ENCODE results near the gene FGD3. TPM values are rescaled to one million over a fixed set of nuclear protein-coding genes. Genes with fewer than 3 reads are reported as not detected.
"Not testable (repeated sequence)": the region's sequence is repeated elsewhere in the genome, so short reads cannot be mapped to it uniquely, and the experiment has no call there.

FGD3 gene
- total RNA-seq, 2 donors from 2014 or later: 49.7 to 61.0 TPM

GRCh38 chr9:92983984-92984589 is 36.8 kb downstream of the FGD3 start:
- Mint-ChIP-seq H3K27ac (peak overlapping the region in 1 of 2 donors; percentile 49), H3K9me3 (peaks cover 13 to 23% of the 10 kb centered on the region in 2 donors), H3K36me3 (peaks cover 54 to 94% of the 10 kb centered on the region in 2 donors)
- no peak for DNase-seq (ENCODE audit: low spot score in 2 of 2)
- no peak for ATAC-seq

- peaks cover 56 to 94% of the 10 kb centered on the region in 2 donors for H3K36me3 Mint-ChIP-seq
- no peak for ATAC-seq
- no peak for DNase-seq (ENCODE audit: low spot score in 2 of 2)
- H3K27ac Mint-ChIP-seq: no peak overlapping the region
- H3K9me3 Mint-ChIP-seq: peaks cover 13 to 23% of the 10 kb centered on the region in 2 donors
These were observed 37.7 kb downstream of the FGD3 start for GRCh38 chr9:92984976-92985375.

- H3K27ac Mint-ChIP-seq: peak overlapping the region; percentile 61 to 98
- ATAC-seq: peak in 1 of 2 donors; percentile 7
- peaks cover 62 to 89% of the 10 kb centered on the region in 2 donors for H3K36me3 Mint-ChIP-seq
- DNase-seq (ENCODE audit: low spot score in 2 of 2): no peak
- peaks cover 13 to 23% of the 10 kb centered on the region in 2 donors for H3K9me3 Mint-ChIP-seq
These were observed 39.1 kb downstream of the FGD3 start for GRCh38 chr9:92986176-92987119.

GRCh38 chr9:92988215-92988768 is 41.0 kb downstream of the FGD3 start:
- H3K9me3 Mint-ChIP-seq: peaks cover 8 to 12% of the 10 kb centered on the region in 2 donors
- ATAC-seq (peak; percentile 63 to 76), DNase-seq (ENCODE audit: low spot score in 2 of 2) (no peak)
- H3K27ac Mint-ChIP-seq: peak overlapping the region; percentile 95 to 98
- H3K36me3 Mint-ChIP-seq: peaks cover 48 to 89% of the 10 kb centered on the region in 2 donors

- ATAC-seq (peak; percentile 49 to 82), DNase-seq (ENCODE audit: low spot score in 2 of 2) (no peak)
- peaks cover 8 to 12% of the 10 kb centered on the region in 2 donors for H3K9me3 Mint-ChIP-seq
- H3K36me3 Mint-ChIP-seq: peaks cover 47 to 90% of the 10 kb centered on the region in 2 donors
- H3K27ac Mint-ChIP-seq: peak overlapping the region; percentile 95 to 98
These were observed 42.2 kb downstream of the FGD3 start for GRCh38 chr9:92989561-92989960.

- H3K27ac Mint-ChIP-seq: peak overlapping the region; percentile 95 to 98
- no peak for ATAC-seq
- DNase-seq (ENCODE audit: low spot score in 2 of 2): no peak
- H3K36me3 Mint-ChIP-seq: peaks cover 50 to 93% of the 10 kb centered on the region in 2 donors
- H3K9me3 Mint-ChIP-seq: peaks cover 8 to 12% of the 10 kb centered on the region in 2 donors
These were observed 43.1 kb downstream of the FGD3 start for GRCh38 chr9:92990461-92990860.

- Mint-ChIP-seq H3K36me3 (peaks cover 51 to 94% of the 10 kb centered on the region in 2 donors), H3K9me3 (peaks cover 9 to 16% of the 10 kb centered on the region in 2 donors)
- no peak for ATAC-seq
These were observed 45.2 kb downstream of the FGD3 start for GRCh38 chr9:92992549-92992948.

GRCh38 chr9:92998871-92999270 is 51.5 kb downstream of the FGD3 start:
- peaks cover 34 to 86% of the 10 kb centered on the region in 2 donors for H3K36me3 Mint-ChIP-seq
- peaks cover 8 to 22% of the 10 kb centered on the region in 2 donors for H3K9me3 Mint-ChIP-seq
- H3K27ac Mint-ChIP-seq: peak overlapping the region; percentile 15 to 49
- not testable (repeated sequence) for DNase-seq (ENCODE audit: low spot score in 2 of 2); ATAC-seq

More at GRCh38 chr9:92992549-92992948, 45.2 kb downstream of the FGD3 start:
- DNase-seq (ENCODE audit: low spot score in 2 of 2): no peak
- peak overlapping the region in 1 of 2 donors; percentile 61 for H3K27ac Mint-ChIP-seq

- DNase-seq (ENCODE audit: low spot score in 2 of 2): no peak
- Mint-ChIP-seq H3K36me3 (peaks cover 26 to 78% of the 10 kb centered on the region in 2 donors), H3K9me3 (peaks cover 8 to 19% of the 10 kb centered on the region in 2 donors), H3K27ac (peak overlapping the region; percentile 70 to 79)
- ATAC-seq: no peak
These were observed 53.7 kb downstream of the FGD3 start for GRCh38 chr9:93001031-93001430.

- DNase-seq (ENCODE audit: low spot score in 2 of 2) (peak in 1 of 2 donors; percentile 33), ATAC-seq (no peak)
- Mint-ChIP-seq H3K27ac (peak overlapping the region; percentile 44 to 83), H3K36me3 (peaks cover 18 to 67% of the 10 kb centered on the region in 2 donors), H3K9me3 (peaks cover 0 to 13% of the 10 kb centered on the region in 2 donors)
These were observed 55.4 kb downstream of the FGD3 start for GRCh38 chr9:93002700-93003099.

- ATAC-seq (peak; percentile 87 to 88), DNase-seq (ENCODE audit: low spot score in 2 of 2) (peak; percentile 60 to 73)
- Mint-ChIP-seq H3K9me3 (peaks cover 0 to 8% of the 10 kb centered on the region in 2 donors), H3K27ac (peak overlapping the region; percentile 65 to 83), H3K36me3 (peaks cover 18 to 56% of the 10 kb centered on the region in 2 donors)
These were observed 56.5 kb downstream of the FGD3 start for GRCh38 chr9:93003552-93004407.

- H3K36me3 Mint-ChIP-seq: peaks cover 18 to 48% of the 10 kb centered on the region in 2 donors
- DNase-seq (ENCODE audit: low spot score in 2 of 2) (no peak), ATAC-seq (no peak)
- peaks cover 0 to 8% of the 10 kb centered on the region in 2 donors for H3K9me3 Mint-ChIP-seq
- peak overlapping the region in 1 of 2 donors; percentile 83 for H3K27ac Mint-ChIP-seq
These were observed 57.2 kb downstream of the FGD3 start for GRCh38 chr9:93004561-93004960.

- ATAC-seq (no peak), DNase-seq (ENCODE audit: low spot score in 2 of 2) (peak in 1 of 2 donors; percentile 13)
- Mint-ChIP-seq H3K9me3 (peaks cover 0 to 2% of the 10 kb centered on the region in 2 donors), H3K36me3 (peaks cover 16 to 39% of the 10 kb centered on the region in 2 donors), H3K27ac (peak overlapping the region in 1 of 2 donors; percentile 55)
These were observed 58.6 kb downstream of the FGD3 start for GRCh38 chr9:93005876-93006275.

- DNase-seq (ENCODE audit: low spot score in 2 of 2): no peak
- no peak for ATAC-seq
- H3K27ac Mint-ChIP-seq: peak overlapping the region; percentile 44 to 79
- H3K36me3 Mint-ChIP-seq: peaks cover 11 to 22% of the 10 kb centered on the region in 2 donors
- no peaks in the 10 kb centered on the region for H3K9me3 Mint-ChIP-seq
These were observed 60.3 kb downstream of the FGD3 start for GRCh38 chr9:93007529-93008058.

GRCh38 chr9:93008457-93008856 is 61.1 kb downstream of the FGD3 start:
- H3K27ac Mint-ChIP-seq: peak overlapping the region; percentile 14 to 79
- ATAC-seq: no peak
- DNase-seq (ENCODE audit: low spot score in 2 of 2): no peak
- no peaks in the 10 kb centered on the region for H3K9me3 Mint-ChIP-seq
- H3K36me3 Mint-ChIP-seq: peaks cover 17 to 19% of the 10 kb centered on the region in 2 donors

Data from activated naive CD4-positive, alpha-beta T cell treated with anti-CD3 and anti-CD28 coated beads, Interleukin-2, amount 50 U/mL, for 72 hours (primary cell).